Measurements from ENCODE around the gene BMP5.

The BMP5 gene

GRCh38 chr6:55758156-55758937 is 117.0 kb downstream of the BMP5 start:
- peak overlapping the region; percentile 56 for H3K4me2 ChIP-seq (ENCODE audit: low read length)
- H3K9ac ChIP-seq (ENCODE audit: low read depth, low read length) = no peak overlapping the region
- no peaks in the 10 kb centered on the region for H3K36me3 ChIP-seq (ENCODE audit: insufficient read depth, low read length)
- no peak overlapping the region for H3K4me3 ChIP-seq (ENCODE audit: low read length)
- no peaks in the 10 kb centered on the region for H3K27me3 ChIP-seq (ENCODE audit: control insufficient read depth, insufficient read depth, low read length)
- no peaks in the 10 kb centered on the region for H3K9me3 ChIP-seq (replicated peaks; ENCODE audit: low read length)
- peaks cover 15% of the 10 kb centered on the region for H3K4me1 ChIP-seq (ENCODE audit: control insufficient read depth, insufficient read depth, low read length)

GRCh38 chr6:55756531-55757031 is 118.8 kb downstream of the BMP5 start:
- H3K4me1 ChIP-seq (ENCODE audit: control insufficient read depth, insufficient read depth, low read length) = peaks cover 15% of the 10 kb centered on the region
- no peak overlapping the region for H3K4me2 ChIP-seq (ENCODE audit: low read length)
- H3K9ac ChIP-seq (ENCODE audit: low read depth, low read length) = no peak overlapping the region
- H3K27me3 ChIP-seq (ENCODE audit: control insufficient read depth, insufficient read depth, low read length) = no peaks in the 10 kb centered on the region
- no peaks in the 10 kb centered on the region for H3K9me3 ChIP-seq (replicated peaks; ENCODE audit: low read length)
- no peaks in the 10 kb centered on the region for H3K36me3 ChIP-seq (ENCODE audit: insufficient read depth, low read length)
- H3K4me3 ChIP-seq (ENCODE audit: low read length) = no peak overlapping the region

GRCh38 chr6:55748880-55749279 is 126.5 kb downstream of the BMP5 start:
- Histone ChIP-seq H3K4me1 (ENCODE audit: control insufficient read depth, insufficient read depth, low read length) (no peaks in the 10 kb centered on the region), H3K9me3 (replicated peaks; ENCODE audit: low read length) (no peaks in the 10 kb centered on the region), H3K4me2 (ENCODE audit: low read length) (no peak overlapping the region), H3K4me3 (ENCODE audit: low read length) (no peak overlapping the region), H3K27me3 (ENCODE audit: control insufficient read depth, insufficient read depth, low read length) (no peaks in the 10 kb centered on the region), H3K9ac (ENCODE audit: low read depth, low read length) (no peak overlapping the region), H3K36me3 (ENCODE audit: insufficient read depth, low read length) (no peaks in the 10 kb centered on the region)

GRCh38 chr6:55746473-55746872 is 128.9 kb downstream of the BMP5 start:
- Histone ChIP-seq H3K27me3 (ENCODE audit: control insufficient read depth, insufficient read depth, low read length) (no peaks in the 10 kb centered on the region), H3K9ac (ENCODE audit: low read depth, low read length) (no peak overlapping the region), H3K4me1 (ENCODE audit: control insufficient read depth, insufficient read depth, low read length) (no peaks in the 10 kb centered on the region), H3K4me3 (ENCODE audit: low read length) (no peak overlapping the region), H3K36me3 (ENCODE audit: insufficient read depth, low read length) (no peaks in the 10 kb centered on the region), H3K9me3 (replicated peaks; ENCODE audit: low read length) (no peaks in the 10 kb centered on the region), H3K4me2 (ENCODE audit: low read length) (no peak overlapping the region)

GRCh38 chr6:55734256-55734655 is 141.1 kb downstream of the BMP5 start:
- Histone ChIP-seq H3K9me3 (replicated peaks; ENCODE audit: low read length) (no peaks in the 10 kb centered on the region), H3K9ac (ENCODE audit: low read depth, low read length) (no peak overlapping the region), H3K4me2 (ENCODE audit: low read length) (no peak overlapping the region), H3K4me1 (ENCODE audit: control insufficient read depth, insufficient read depth, low read length) (no peaks in the 10 kb centered on the region), H3K27me3 (ENCODE audit: control insufficient read depth, insufficient read depth, low read length) (no peaks in the 10 kb centered on the region), H3K4me3 (ENCODE audit: low read length) (no peak overlapping the region), H3K36me3 (ENCODE audit: insufficient read depth, low read length) (no peaks in the 10 kb centered on the region)

GRCh38 chr6:55729665-55730064 is 145.7 kb downstream of the BMP5 start:
- H3K36me3 ChIP-seq (ENCODE audit: insufficient read depth, low read length) = no peaks in the 10 kb centered on the region
- H3K9ac ChIP-seq (ENCODE audit: low read depth, low read length) = no peak overlapping the region
- H3K4me2 ChIP-seq (ENCODE audit: low read length) = no peak overlapping the region
- H3K4me3 ChIP-seq (ENCODE audit: low read length) = no peak overlapping the region
- H3K4me1 ChIP-seq (ENCODE audit: control insufficient read depth, insufficient read depth, low read length) = no peaks in the 10 kb centered on the region
- no peaks in the 10 kb centered on the region for H3K9me3 ChIP-seq (replicated peaks; ENCODE audit: low read length)
- no peaks in the 10 kb centered on the region for H3K27me3 ChIP-seq (ENCODE audit: control insufficient read depth, insufficient read depth, low read length)

- Histone ChIP-seq H3K36me3 (ENCODE audit: insufficient read depth, low read length) (no peaks in the 10 kb centered on the region), H3K4me2 (ENCODE audit: low read length) (no peak overlapping the region), H3K4me3 (ENCODE audit: low read length) (no peak overlapping the region), H3K4me1 (ENCODE audit: control insufficient read depth, insufficient read depth, low read length) (no peaks in the 10 kb centered on the region), H3K27me3 (ENCODE audit: control insufficient read depth, insufficient read depth, low read length) (no peaks in the 10 kb centered on the region), H3K9ac (ENCODE audit: low read depth, low read length) (no peak overlapping the region), H3K9me3 (replicated peaks; ENCODE audit: low read length) (no peaks in the 10 kb centered on the region)
Observed at GRCh38 chr6:55726144-55726543, 149.2 kb downstream of the BMP5 start.

- Histone ChIP-seq H3K4me1 (ENCODE audit: control insufficient read depth, insufficient read depth, low read length) (no peaks in the 10 kb centered on the region), H3K27me3 (ENCODE audit: control insufficient read depth, insufficient read depth, low read length) (no peaks in the 10 kb centered on the region), H3K36me3 (ENCODE audit: insufficient read depth, low read length) (no peaks in the 10 kb centered on the region), H3K4me2 (ENCODE audit: low read length) (no peak overlapping the region), H3K9ac (ENCODE audit: low read depth, low read length) (no peak overlapping the region), H3K4me3 (ENCODE audit: low read length) (no peak overlapping the region), H3K9me3 (replicated peaks; ENCODE audit: low read length) (no peaks in the 10 kb centered on the region)
Observed at GRCh38 chr6:55714831-55715230, 160.6 kb downstream of the BMP5 start.

- Histone ChIP-seq H3K27me3 (ENCODE audit: control insufficient read depth, insufficient read depth, low read length) (no peaks in the 10 kb centered on the region), H3K4me3 (ENCODE audit: low read length) (no peak overlapping the region), H3K4me1 (ENCODE audit: control insufficient read depth, insufficient read depth, low read length) (no peaks in the 10 kb centered on the region), H3K36me3 (ENCODE audit: insufficient read depth, low read length) (no peaks in the 10 kb centered on the region), H3K4me2 (ENCODE audit: low read length) (no peak overlapping the region), H3K9ac (ENCODE audit: low read depth, low read length) (no peak overlapping the region), H3K9me3 (replicated peaks; ENCODE audit: low read length) (no peaks in the 10 kb centered on the region)
Observed at GRCh38 chr6:55713436-55713835, 162.0 kb downstream of the BMP5 start.

- H3K4me3 ChIP-seq (ENCODE audit: low read length) = no peak overlapping the region
Observed at GRCh38 chr6:55708711-55709110, 166.7 kb downstream of the BMP5 start.

GRCh38 chr6:55705451-55706440 is 169.6 kb downstream of the BMP5 start:
- Histone ChIP-seq H3K4me1 (ENCODE audit: control insufficient read depth, insufficient read depth, low read length) (no peaks in the 10 kb centered on the region), H3K36me3 (ENCODE audit: insufficient read depth, low read length) (no peaks in the 10 kb centered on the region), H3K4me3 (ENCODE audit: low read length) (no peak overlapping the region), H3K4me2 (ENCODE audit: low read length) (no peak overlapping the region), H3K9me3 (replicated peaks; ENCODE audit: low read length) (no peaks in the 10 kb centered on the region), H3K27me3 (ENCODE audit: control insufficient read depth, insufficient read depth, low read length) (no peaks in the 10 kb centered on the region), H3K9ac (ENCODE audit: low read depth, low read length) (no peak overlapping the region)

More at GRCh38 chr6:55708711-55709110, 166.7 kb downstream of the BMP5 start:
- no peak overlapping the region for H3K4me2 ChIP-seq (ENCODE audit: low read length)
- no peaks in the 10 kb centered on the region for H3K9me3 ChIP-seq (replicated peaks; ENCODE audit: low read length)
- no peaks in the 10 kb centered on the region for H3K4me1 ChIP-seq (ENCODE audit: control insufficient read depth, insufficient read depth, low read length)
- H3K27me3 ChIP-seq (ENCODE audit: control insufficient read depth, insufficient read depth, low read length) = no peaks in the 10 kb centered on the region
- H3K36me3 ChIP-seq (ENCODE audit: insufficient read depth, low read length) = no peaks in the 10 kb centered on the region
- no peak overlapping the region for H3K9ac ChIP-seq (ENCODE audit: low read depth, low read length)

Data from skeletal muscle satellite cell (primary cell).